Stimulated activated CD4-positive, alpha-beta T cell treated with anti-CD3 and anti-CD28 coated beads, TNF-alpha, amount 100 ng/mL, for 4 hours (primary cell): ENCODE results near the gene GLMP.

ENCODE experiments used
- DNase-seq, 3 experiments: peaks; one replicate each; pipeline ENCODE4 v3.0.0-alpha.2; 2020; ENCODE audit warnings: low read depth in 3 of 3

The GLMP gene

DNA sequence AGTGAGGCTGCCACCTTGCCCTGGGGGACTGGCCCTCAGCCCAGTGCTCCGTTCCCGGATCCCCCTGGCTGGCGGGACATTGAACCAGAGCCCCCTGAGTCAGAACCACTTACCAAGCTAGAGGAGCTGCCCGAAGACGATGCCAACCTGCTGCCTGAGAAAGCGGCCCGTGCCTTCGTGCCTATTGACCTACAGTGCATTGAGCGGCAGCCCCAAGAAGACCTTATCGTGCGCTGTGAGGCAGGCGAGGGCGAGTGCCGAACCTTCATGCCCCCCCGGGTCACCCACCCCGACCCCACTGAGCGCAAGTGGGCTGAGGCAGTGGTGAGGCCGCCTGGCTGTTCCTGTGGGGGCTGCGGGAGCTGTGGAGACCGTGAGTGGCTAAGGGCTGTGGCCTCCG, 10.0 kb downstream of the GLMP start:
- no peak for DNase-seq

DNA sequence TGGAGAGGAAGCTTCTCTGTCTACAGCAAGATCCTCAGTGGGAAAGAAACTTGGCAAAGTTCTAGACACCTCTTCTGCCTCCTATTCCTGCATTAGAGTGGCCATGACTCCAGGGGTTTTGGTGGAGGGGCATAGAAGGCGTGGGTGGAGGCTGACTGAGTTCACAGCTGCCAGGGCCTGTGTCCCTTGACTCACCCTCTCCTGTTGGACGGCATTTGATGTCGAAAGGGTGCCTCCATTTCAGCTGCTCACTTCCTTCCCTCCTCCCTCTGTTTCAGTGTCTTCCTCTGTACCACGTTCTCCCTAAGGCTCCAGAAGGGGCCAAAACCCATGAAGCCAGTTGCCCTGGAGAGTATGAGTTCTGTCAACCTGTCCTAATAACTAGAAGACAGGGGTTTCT, 10.7 kb downstream of the GLMP start:
- no peak for DNase-seq

DNA sequence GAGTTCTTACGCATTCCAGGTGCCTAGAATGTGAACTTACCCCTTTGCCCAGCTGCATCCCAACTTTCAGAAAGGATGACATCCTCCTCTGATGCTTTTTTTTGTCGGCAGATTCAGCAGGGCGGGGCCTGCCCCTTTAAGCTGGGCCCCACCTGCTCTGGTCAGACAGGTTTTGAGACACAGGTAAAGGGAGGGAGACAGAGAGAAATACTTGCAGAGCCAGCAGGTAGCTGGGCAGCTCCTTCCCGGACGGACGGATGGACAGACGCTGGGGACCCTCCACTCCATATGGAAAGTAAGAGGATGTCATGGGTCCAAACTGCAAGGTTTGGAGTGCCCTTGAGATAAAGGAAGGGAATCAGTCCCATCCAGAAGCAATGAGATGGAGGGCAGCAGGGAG, 11.4 kb downstream of the GLMP start, which contains the start of gene TMEM79:
Gene TMEM79 (plus strand): TSS at position 214 of the 400 bp plus-strand sequence. CDS start 902 bp downstream, outside the sequence.
- no peak for DNase-seq

DNA sequence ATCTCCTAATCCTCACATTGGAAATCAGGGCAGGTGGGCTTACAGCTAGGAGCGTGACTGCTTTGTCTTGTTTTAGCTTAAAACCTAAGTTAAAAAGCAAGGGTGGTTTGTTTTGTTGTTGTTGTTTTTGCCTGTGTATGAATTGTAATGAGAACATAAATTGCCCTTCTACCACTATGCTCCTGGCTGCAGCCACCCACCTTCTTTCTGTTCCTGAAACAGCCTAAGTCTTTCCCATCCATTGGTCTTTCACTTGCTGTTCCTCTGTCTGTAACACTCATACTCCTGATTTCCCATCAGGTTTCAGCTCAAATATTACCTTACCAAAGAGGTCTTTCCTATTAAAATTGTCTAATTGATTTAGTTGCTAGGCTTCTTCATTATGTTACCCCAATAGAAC, 12.0 kb downstream of the GLMP start:
- no peak for DNase-seq

DNA sequence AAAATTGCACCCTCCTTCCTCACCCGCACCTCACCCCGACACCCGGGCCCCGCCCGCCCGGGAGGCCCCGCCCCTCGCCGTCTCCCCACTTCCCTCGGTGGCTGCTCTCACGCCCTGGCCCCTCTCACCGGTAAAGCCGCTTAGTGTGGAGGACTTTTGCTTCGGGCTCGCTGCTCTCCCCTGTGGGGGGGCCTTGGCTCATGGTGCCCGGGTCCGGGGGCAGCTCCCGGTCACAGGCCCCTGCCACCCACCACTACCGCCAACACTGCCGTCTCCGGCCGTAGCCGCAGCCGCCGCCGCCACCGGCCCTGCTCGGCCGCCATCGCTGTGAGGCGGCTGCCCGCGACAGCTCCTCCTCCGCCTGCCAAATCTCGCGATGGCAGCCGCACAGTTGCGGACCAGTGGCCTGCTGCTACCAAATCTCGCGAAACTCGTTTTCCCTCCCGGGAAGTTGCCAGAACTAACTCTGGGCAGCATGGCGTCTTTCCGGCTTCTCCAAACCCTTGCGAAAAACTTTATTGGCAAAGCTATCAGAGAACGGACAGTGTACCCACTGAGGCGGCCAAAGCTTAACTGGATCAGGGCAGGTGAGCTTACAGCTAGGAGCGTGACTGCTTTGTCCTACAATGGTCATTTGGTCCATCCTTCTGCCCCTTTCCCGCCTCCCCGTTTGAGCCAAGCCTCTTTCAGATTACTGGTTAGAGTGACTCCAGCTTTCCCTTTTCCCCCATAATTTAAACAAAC, 12.8 kb downstream of the GLMP start, which contains the start of gene SMG5:
Gene SMG5 (minus strand): TSS at position 347 of the 744 bp plus-strand sequence. CDS start 145 bp downstream, at position 202.
- DNase-seq: peak; percentile 88 to 93 (median 92)

DNA sequence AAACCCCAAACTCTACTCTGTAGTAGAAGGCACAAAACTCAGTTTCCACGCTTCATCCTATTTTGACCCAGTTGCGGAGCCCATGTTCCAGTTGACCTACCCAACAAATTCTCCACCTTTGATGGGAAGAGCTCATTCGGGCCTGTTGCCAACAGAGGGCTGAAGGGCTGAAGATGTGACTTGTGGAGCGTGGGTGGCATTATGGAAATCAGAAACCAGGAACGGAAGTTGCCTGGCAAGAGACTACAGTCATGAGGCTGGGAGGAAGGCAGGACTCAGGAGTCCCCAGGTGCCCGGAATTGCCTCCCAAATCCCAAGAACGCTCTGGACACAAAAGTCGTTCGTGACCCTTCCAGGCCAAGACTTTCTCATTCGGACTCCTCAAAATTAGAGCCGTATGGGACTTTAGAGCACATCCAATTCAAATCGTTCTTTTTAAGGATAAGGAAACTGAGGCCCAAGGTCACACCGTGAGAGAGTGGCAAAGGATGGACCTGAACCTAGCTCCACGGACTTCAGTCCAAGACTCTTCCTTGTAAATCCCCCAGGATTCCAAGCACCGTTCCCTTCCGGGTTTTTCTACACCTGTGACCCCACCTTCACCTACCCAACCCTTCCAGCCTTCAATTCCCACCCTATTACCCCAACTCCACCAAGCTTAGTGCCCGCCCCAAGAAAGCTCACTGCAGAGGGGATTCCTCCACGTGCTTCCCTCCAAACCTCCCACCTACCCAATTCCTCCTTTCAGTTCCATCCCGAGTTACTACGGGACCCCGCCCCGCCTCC, 13.6 kb downstream of the GLMP start:
- DNase-seq: no peak

DNA sequence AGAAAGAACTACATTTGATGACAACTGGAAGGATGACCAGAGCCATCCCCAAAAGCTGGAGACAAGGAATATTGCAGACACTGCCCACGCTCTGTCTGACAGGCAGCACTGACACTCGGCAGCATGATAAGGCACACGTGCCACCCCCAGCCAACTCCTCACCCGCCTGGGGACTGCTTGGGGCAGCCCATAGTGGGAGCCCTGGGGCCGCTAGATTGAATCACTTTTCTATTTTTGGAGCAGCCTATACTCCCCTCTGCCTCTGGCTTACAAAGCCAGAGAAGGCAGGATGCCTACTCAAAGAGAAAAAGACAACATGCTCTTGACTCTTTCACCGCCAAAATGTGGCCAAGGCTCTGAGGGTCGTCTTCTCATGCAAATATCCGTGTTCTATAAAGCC, 14.2 kb downstream of the GLMP start:
- peak in 2 of 3 experiments; percentile 13 to 29 for DNase-seq

DNA sequence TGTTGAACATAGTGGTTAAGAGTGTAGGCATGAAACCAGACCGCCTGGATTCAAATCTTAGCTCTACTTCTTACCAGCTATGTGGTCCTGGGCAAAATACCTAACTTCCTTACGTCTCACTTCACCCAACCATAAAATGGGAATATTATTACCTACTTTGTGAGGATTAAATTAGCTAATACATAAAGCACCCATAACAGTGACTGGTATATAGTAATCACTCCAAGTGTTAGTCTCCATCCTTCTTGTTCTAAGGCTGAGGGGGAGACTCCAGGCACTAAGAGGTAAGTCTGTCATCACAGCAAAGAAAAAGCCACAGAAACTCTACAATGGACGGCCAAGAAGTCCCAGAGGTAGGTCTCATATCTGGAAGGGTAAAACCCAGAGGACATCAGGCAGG, 15.6 kb downstream of the GLMP start:
- no peak for DNase-seq

DNA sequence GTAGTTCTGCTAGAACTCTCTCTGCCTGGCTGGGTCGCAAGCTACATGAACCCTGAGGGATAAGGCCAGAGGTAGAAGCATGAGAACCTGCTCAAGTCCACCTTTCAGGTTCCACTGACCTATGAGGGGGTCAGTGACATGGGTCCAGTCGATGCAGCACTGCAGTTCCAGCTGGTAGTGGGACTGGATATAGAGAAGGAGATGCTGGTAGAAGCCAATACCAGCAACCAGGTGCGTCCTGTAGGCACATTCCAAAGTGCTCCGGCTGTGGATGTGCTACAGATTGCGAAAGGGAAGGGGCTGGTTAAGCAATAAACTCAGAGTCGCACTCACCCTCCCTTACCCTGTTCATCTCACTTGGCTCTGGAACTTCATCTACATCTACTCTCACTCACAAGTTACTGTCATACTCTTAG, 18.5 kb downstream of the GLMP start:
- DNase-seq: no peak

DNA sequence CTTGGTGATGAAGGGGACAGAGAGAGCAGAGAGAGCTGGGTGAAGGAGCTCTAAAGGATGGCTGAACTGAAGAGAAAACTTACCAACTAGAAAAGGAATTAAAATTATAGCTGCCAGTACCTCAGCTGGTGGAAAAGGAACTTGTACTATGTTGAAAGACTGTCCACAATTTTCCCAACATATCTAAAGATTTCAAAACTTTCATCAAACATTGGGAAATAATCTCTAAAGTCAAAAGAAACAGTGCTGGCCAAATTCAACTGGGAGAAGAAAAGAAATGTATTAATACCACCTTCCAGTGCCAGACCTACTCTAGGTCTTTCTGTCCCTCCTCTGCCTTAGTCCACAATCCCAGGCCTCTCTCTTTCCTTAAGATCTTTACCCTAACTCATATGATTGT, 18.9 kb downstream of the GLMP start:
- DNase-seq: no peak

DNA sequence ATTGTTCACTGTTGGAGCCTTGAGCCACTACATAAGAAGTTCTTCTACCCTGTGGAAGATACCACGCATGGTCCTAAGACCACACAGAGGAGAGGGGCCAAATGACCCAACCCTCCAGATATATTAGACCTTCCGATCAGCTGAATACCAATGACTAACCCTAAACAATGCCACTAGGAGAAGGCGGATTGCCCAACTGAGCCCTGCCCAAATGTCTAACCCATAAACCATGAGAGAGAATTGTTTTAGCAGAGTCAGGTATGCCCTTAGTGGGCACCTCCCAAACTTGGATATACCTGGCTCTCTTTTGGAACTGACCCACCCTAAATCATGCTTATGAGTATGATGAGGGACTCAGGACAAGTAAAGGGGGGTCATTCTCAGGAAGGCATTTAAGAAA, 25.2 kb downstream of the GLMP start:
- DNase-seq: no peak

DNA sequence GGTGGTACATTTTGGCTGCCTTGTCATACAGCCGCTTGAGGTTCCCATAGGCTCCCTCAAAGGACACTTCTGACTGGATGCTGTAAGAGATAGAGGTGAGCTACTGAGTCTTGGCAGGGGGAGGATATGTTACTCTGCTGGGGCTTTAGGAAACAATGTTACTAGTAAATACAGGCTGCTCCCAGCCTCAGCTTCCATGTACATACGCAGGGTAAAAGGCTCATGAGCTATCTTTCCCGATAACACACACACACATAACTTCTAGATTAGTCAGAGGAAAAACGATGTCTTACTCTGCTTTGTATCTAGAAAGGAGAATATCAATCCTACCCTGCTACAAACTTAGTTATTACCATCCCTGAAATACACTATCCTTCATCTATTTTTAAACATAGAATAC, 27.1 kb downstream of the GLMP start:
- no peak for DNase-seq

DNA sequence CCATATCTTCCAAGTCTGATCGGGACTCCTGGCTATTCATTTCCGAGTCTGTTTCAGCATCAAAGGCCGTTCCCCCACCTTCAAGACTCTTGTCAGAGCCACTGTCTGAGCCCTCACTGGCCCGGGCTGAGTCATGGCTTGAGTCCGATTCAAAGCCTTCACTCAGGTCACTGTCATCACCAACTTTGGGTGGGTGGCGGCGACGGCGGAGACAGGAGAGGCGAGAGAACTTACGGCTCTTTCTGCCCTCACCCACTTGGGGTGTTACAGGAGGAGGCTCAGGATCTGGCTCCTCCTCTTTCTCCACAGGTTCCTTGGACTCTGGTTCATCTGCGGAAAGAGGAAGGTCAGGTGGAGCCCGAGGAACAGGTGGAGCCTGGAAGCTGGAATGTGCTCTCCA, 29.4 kb downstream of the GLMP start:
- no peak for DNase-seq

DNA sequence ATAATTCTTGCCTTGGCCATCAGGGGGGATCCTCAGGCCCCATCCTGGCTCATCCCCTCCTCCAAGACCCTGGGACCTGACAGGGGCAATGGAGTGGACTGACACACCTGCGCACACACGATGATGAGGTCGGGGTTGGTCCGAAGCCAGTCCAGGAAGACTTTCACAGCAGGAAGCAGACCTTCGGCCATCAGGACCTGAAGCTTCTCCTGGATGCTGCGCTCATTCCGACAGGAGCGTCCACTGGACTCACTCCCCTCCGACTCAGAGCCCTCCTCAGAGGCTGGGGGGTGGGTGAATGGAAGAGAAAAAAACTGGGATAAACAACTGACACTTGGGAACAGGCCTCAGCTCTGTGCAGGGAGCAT, 32.2 kb downstream of the GLMP start:
- no peak for DNase-seq

DNA sequence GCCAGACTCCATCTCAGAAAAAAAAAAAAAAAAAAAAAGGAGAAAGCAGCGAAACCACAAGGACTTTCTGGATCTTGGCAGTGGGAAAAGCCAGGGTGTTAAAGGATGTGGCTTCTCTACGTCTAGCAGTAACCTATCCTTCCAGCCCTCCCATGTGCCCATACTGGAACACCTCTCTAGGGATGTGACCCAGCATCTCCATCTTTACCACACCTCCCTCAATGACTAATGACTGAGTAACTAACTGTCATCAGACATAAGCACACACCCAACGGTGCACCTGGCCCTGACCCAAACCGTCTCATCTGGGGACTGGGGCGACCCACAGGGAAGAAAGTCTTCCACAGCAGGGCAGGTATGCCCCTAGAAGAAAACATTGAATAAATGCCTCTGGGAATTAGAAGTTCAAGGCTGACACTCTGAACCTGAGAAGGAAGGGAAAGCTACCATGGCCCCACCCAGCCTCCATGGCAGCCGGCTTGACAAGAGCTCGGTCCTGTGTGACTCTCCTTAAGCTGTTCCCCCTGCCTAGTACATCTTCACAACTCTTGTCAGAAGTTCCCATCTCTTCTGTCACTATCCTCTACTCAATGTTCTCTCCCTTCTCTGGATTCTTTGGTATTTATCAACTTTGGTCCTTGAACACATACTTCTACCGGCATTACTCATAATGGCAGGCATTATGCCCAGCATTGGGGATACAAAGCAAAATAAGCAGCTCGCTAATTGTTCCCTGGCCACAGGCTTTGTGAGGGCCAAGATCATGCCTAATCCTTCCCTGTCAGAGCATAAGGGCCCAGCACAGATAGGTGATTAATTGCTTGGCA, 32.8 kb downstream of the GLMP start:
- DNase-seq: no peak

DNA sequence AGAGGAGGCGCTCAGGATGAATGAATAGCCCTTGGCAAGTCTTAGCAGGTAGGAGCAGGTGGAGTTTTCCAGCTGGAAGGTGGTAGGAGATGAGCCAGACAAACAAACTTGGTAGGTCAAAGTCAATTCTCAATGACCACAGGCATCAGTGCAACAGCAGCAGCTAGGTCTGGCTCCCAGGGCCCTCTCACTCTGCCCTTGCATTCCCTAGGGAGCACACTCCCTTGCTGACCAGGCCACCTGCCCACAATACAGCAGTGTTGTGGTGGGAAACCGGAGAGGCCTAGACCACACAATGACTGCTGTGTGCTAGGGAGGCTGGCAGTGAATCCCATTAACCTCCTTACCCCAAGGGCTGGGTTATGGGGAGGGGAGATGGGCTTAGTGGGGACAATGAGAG, 34.6 kb downstream of the GLMP start:
- no peak for DNase-seq

DNA sequence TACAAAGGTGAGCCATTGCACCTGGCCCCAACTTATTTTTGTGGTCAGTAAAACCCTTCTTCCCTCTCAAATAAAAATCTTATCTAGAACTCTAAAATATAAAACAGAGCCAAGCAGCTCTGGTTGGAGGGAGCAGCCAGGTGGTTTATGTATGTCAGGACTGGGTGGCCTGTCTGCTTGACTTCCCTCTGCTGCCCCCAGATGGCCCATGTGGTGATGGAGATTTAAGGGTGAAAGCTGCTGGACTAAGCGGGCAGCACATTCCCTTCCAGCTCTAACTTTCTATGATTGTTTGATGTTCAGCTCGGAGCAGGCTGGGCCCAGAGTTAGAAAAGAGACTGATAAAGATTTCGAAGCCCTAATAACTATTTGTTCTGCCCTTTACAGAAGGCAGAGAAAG, 35.7 kb downstream of the GLMP start:
- no peak for DNase-seq

DNA sequence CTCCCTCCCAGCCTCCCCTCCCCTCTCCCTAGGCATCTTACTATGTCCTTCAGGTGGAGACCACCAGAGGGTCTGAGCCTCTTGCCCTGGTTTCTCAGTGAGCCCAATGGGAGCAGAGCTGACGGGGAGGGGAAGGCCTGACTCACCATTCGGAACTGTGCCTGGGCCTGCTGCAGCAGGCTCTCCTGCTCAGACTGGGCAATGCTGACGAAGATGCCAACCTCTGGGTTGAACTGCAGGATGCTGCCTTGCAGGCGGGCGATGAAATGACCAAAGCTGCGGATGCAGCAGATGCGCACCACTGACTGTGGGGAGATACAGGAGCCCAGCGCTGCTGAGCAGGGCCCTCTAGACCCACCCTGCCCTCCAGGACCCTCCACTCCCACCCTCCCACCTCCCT, 36.6 kb downstream of the GLMP start:
- no peak for DNase-seq

DNA sequence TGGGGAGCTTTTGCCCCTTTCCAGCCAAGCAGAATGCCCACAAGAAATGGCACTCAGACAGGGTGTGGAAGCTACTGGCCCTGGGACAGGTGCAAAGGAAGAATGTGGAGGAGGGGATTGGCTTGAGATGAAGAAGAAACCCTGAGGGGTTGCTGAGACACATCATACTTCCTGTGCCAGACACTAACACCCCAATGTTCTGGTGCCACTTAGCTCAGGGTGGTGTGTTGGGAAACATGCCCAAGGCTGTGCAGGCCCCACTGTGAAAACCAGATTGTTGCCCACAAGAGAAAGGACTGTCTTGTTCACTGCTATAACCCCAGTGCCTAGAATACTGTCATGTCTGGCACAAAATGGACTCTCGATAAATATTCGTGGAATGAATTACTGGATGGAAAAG, 37.8 kb downstream of the GLMP start:
- no peak for DNase-seq

DNA sequence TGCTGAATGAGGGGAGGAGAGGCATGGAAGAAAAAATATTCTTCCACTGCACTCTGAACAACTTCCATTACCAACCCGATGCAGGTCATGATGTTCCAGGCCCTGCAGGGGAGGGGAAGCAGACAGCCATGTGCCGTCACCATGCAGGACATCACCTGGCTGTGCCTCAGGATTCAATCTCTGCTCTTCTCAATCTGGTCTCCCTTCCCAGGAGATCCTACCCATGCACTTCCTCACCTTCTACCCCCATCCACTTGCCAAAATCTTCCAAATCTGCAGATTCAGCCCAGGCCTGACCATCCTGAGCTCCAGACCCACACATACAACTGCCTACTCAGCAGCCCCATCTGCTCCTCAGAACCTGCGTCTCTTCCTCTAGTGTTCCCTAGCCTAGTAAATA, 41.8 kb downstream of the GLMP start:
- DNase-seq: no peak

DNA sequence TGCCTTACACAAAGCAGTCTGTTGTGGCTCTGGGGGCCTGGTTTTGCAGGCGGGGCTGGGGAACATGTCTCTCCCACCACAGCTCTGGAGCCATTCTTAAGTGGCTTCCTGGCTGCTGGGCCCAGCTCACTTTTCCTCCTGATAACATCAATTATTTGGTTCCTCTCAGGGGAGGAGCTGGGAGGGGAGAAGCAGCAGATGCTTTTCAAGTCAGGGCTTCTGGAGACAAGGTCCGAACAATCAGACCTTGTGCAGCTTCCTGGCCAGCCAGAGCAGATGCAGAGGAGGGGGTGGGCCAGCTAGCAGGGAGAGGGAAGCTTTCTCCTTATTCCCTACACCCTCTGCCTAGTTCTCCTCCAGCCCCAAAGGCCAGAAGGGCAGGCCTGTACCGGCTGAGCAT, 44.0 kb downstream of the GLMP start:
- DNase-seq: no peak

DNA sequence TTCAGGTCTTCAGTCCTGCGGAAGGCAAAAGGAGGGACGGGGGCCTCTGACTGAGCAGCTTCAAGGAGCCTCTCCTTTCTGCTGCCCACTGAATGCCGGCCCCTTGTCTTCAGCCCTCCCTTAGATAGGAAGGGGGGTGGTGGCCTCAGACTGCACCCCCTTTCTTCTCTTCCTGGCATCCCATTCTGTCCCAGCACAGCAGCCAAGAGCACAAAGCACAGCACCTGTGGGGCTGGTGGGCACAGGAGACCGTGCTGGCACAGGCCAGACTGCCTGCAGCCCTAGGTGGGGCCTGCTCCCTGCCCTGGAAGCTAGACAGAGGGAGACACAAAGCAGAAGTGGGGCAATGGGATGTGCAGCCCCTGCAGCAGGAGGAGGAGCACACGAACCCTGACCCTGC, 45.9 kb downstream of the GLMP start:
- no peak for DNase-seq
